CD4-positive, alpha-beta memory T cell (primary cell): ENCODE results near the gene MMP14. TPM values are rescaled to one million over a fixed set of nuclear protein-coding genes. Genes with fewer than 3 reads are reported as not detected.
A peak's percentile ranks its signal among the peaks of the same experiment; 100 is the strongest.

Source experiments
- CTCF ChIA-PET: fragments of 350-600 bp; sonication (Branson Sonifier 250); formaldehyde crosslinking; loops from one replicate; lab custom pipeline; 2021; ENCODE audit warnings: inconsistent platforms; ENCODE audit not compliant: partially characterized antibody; lab: Charles Lee
- POLR2A ChIA-PET: fragments of 350-600 bp; sonication (Branson Sonifier 250); formaldehyde crosslinking; loops from one replicate; lab custom pipeline; 2021; ENCODE audit not compliant: partially characterized antibody; lab: Charles Lee
- DNase-seq, 5 donors: peaks; one replicate each; pipeline versions ENCODE4 v3.0.0 to v3.0.0-alpha.2; 2020 to 2022; ENCODE audit warnings: mixed read lengths in 1 of 5
- H3K27ac ChIP-seq: one replicate; pipeline ENCODE4 v1.7.0; 2013; ENCODE audit warnings: low read depth, low read length
- H3K27me3 ChIP-seq: 2 replicates; pipeline ENCODE4 v1.7.0; 2013; ENCODE audit warnings: mild to moderate bottlenecking, low read length, moderate library complexity; ENCODE audit not compliant: insufficient read depth
- H3K36me3 ChIP-seq: 2 replicates; pipeline ENCODE4 v1.7.0; 2013; ENCODE audit warnings: mild to moderate bottlenecking, low read length, moderate library complexity; ENCODE audit not compliant: insufficient read depth
- H3K4me1 ChIP-seq: 2 replicates; pipeline ENCODE4 v1.7.0; 2013; ENCODE audit warnings: mild to moderate bottlenecking, low read length, moderate library complexity; ENCODE audit not compliant: insufficient read depth
- H3K4me3 ChIP-seq, 2 donors: one replicate each; pipeline ENCODE4 v1.7.0; 2013; ENCODE audit warnings: low read length in 2 of 2, mild to moderate bottlenecking in 1 of 2
- H3K9me3 ChIP-seq, 2 donors: one replicate each; pipeline ENCODE4 v1.7.0; 2013; ENCODE audit warnings: low read length in 2 of 2, control low read depth in 1 of 2; ENCODE audit not compliant: control insufficient read depth in 1 of 2
- H3K27ac Mint-ChIP-seq, 7 donors: one replicate each; pipeline ENCODE4 v1.8.0; 2020 to 2021; ENCODE audit warnings: mixed read lengths in 7 of 7, mild to moderate bottlenecking in 6 of 7, inconsistent platforms in 3 of 7, moderate library complexity in 3 of 7
- H3K27me3 Mint-ChIP-seq, 2 donors: one replicate each; pipeline ENCODE4 v1.8.0; 2020 to 2021; ENCODE audit warnings: mixed read lengths in 2 of 2
- H3K36me3 Mint-ChIP-seq, 2 donors: one replicate each; pipeline ENCODE4 v1.8.0; 2020 to 2021; ENCODE audit warnings: mixed read lengths in 2 of 2, inconsistent platforms in 1 of 2, mild to moderate bottlenecking in 1 of 2
- H3K4me1 Mint-ChIP-seq, 4 donors: one replicate each; pipeline ENCODE4 v1.8.0; 2020 to 2021; ENCODE audit warnings: mixed read lengths in 4 of 4, mild to moderate bottlenecking in 1 of 4
- H3K4me3 Mint-ChIP-seq, 8 donors: one replicate each; pipeline ENCODE4 v1.8.0; 2020 to 2021; ENCODE audit warnings: mixed read lengths in 8 of 8, mild to moderate bottlenecking in 7 of 8, moderate library complexity in 6 of 8, inconsistent platforms in 3 of 8
- H3K9me3 Mint-ChIP-seq, 8 donors: one replicate each; pipeline ENCODE4 v1.8.0; 2020 to 2021; ENCODE audit warnings: mixed read lengths in 8 of 8, mild to moderate bottlenecking in 5 of 8, inconsistent platforms in 3 of 8, moderate library complexity in 1 of 8
- intact Hi-C: fragments of 100-400 bp; cut with micrococcal nuclease; formaldehyde crosslinking; loops from one replicate; pipeline ENCODE4 v1.15.1; 2023
- polyA plus RNA-seq, 2 donors: library from polyadenylated mRNA; unstranded; fragments of 300-500 nt; fragmentation: Illumina TruSeq; gene quantifications; one replicate each; pipeline ENCODE4 v1.2.3, GENCODE V29; 2021
- total RNA-seq, 2 experiments: library from RNA; stranded (reverse); gene quantifications; one replicate each; pipeline ENCODE4 v1.2.3, GENCODE V29; 2021

Gene MMP14
- total and polyA plus RNA-seq, 4 experiments from 2014 or later = 3.0 to 3.8 TPM; not detected in 2

- Mint-ChIP-seq H3K4me1 (peaks cover 10 to 26% (median 19%) of the 10 kb centered on the region in 4 donors), H3K4me3 (peak overlapping the region in 2 of 8 donors; percentile 14 to 18), H3K36me3 (peaks cover 20 to 31% of the 10 kb centered on the region in 2 donors), H3K27me3 (peaks cover 8 to 20% of the 10 kb centered on the region in 2 donors), H3K27ac (peak overlapping the region in 4 of 7 donors; percentile 26 to 71 (median 56)), H3K9me3 (no peaks in the 10 kb centered on the region)
- no peak overlapping the region for H3K27ac ChIP-seq
- no peak for DNase-seq
- peaks cover 13% of the 10 kb centered on the region for H3K27me3 ChIP-seq
- H3K9me3 ChIP-seq = no peaks in the 10 kb centered on the region
- intact Hi-C loops = no loop called here
- H3K4me1 ChIP-seq = peaks cover 19% of the 10 kb centered on the region
- H3K4me3 ChIP-seq = no peak overlapping the region
- ChIA-PET CTCF (interaction anchor here (0.9 to 3.2 kb wide), 4 partner anchors 12 to 265 kb away, joined by 3 to 23 read pairs (median 6); no protein-coding TSS in a partner anchor), POLR2A (interaction anchor here (1.0 to 1.3 kb wide), 3 partner anchors 36 to 247 kb away, joined by 3 to 4 read pairs (median 3); partner anchors contain the start of genes DAD1 and LRP10)
- H3K36me3 ChIP-seq = peaks cover 7% of the 10 kb centered on the region
Measured at GRCh38 chr14:22835505-22835904, 880 bp upstream of the MMP14 start.

GRCh38 chr14:22837114-22837749 is 847 bp downstream of the MMP14 start:
- peak overlapping the region in 3 of 7 donors; percentile 77 to 92 (median 80) for H3K27ac Mint-ChIP-seq
- H3K9me3 Mint-ChIP-seq = no peaks in the 10 kb centered on the region
- no peaks in the 10 kb centered on the region for H3K9me3 ChIP-seq
- H3K36me3 Mint-ChIP-seq = peaks cover 12 to 26% of the 10 kb centered on the region in 2 donors
- ChIA-PET POLR2A (interaction anchor here (0.6 to 1.6 kb wide), 6 partner anchors 8 to 281 kb away, joined by 3 to 4 read pairs (median 4); no protein-coding TSS in a partner anchor), CTCF (interaction anchor here (1.4 to 3.9 kb wide), 4 partner anchors 14 to 178 kb away, joined by 3 to 21 read pairs (median 14); no protein-coding TSS in a partner anchor)
- peaks cover 8 to 25% of the 10 kb centered on the region in 2 donors for H3K27me3 Mint-ChIP-seq
- peaks cover 13% of the 10 kb centered on the region for H3K27me3 ChIP-seq
- DNase-seq = no peak
- peaks cover 1 to 15% (median 8%) of the 10 kb centered on the region in 4 donors for H3K4me1 Mint-ChIP-seq
- no peak overlapping the region for H3K27ac ChIP-seq
- H3K4me1 ChIP-seq = peaks cover 11% of the 10 kb centered on the region
- H3K4me3 Mint-ChIP-seq = peak overlapping the region; percentile 74 to 86 (median 80)
- H3K4me3 ChIP-seq = no peak overlapping the region
- intact Hi-C loops = no loop called here
- H3K36me3 ChIP-seq = peaks cover 7% of the 10 kb centered on the region

GRCh38 chr14:22837750-22838538 is 1.6 kb downstream of the MMP14 start:
- Histone ChIP-seq H3K4me3 (no peak overlapping the region), H3K27ac (no peak overlapping the region), H3K9me3 (no peaks in the 10 kb centered on the region), H3K4me1 (peaks cover 11% of the 10 kb centered on the region), H3K27me3 (peaks cover 13% of the 10 kb centered on the region), H3K36me3 (peaks cover 7% of the 10 kb centered on the region)
- intact Hi-C loops = no loop called here
- Mint-ChIP-seq H3K36me3 (peaks cover 12 to 26% of the 10 kb centered on the region in 2 donors), H3K27ac (no peak overlapping the region), H3K27me3 (peaks cover 8 to 25% of the 10 kb centered on the region in 2 donors), H3K9me3 (no peaks in the 10 kb centered on the region), H3K4me3 (peak overlapping the region in 2 of 8 donors; percentile 44 to 56), H3K4me1 (peaks cover 1 to 15% (median 8%) of the 10 kb centered on the region in 4 donors)
- ChIA-PET CTCF (interaction anchor here (0.7 to 3.9 kb wide), 6 partner anchors 13 to 179 kb away, joined by 3 to 21 read pairs (median 7); no protein-coding TSS in a partner anchor), POLR2A (interaction anchor here (0.6 to 1.6 kb wide), 5 partner anchors 9 to 281 kb away, joined by 3 to 4 read pairs (median 4); no protein-coding TSS in a partner anchor)
- no peak for DNase-seq

- Histone ChIP-seq H3K27ac (no peak overlapping the region), H3K36me3 (peaks cover 7% of the 10 kb centered on the region), H3K4me1 (peaks cover 11% of the 10 kb centered on the region), H3K27me3 (peaks cover 13% of the 10 kb centered on the region), H3K4me3 (no peak overlapping the region), H3K9me3 (no peaks in the 10 kb centered on the region)
- POLR2A ChIA-PET = interaction anchor here (0.7 kb wide), 1 partner anchor 11 kb away, joined by 3 read pairs; no protein-coding TSS in a partner anchor
- CTCF ChIA-PET = interaction anchor here (0.7 to 3.9 kb wide), 6 partner anchors 13 to 180 kb away, joined by 3 to 21 read pairs (median 7); no protein-coding TSS in a partner anchor
- Mint-ChIP-seq H3K4me3 (no peak overlapping the region), H3K36me3 (peaks cover 9 to 22% of the 10 kb centered on the region in 2 donors), H3K9me3 (no peaks in the 10 kb centered on the region), H3K27ac (peak overlapping the region in 1 of 7 donors; percentile 4), H3K27me3 (peaks cover 11 to 25% of the 10 kb centered on the region in 2 donors), H3K4me1 (peaks cover 1 to 15% (median 8%) of the 10 kb centered on the region in 4 donors)
- intact Hi-C loops = no loop called here
- no peak for DNase-seq
Measured at GRCh38 chr14:22838631-22839041, 2.3 kb downstream of the MMP14 start.

- intact Hi-C loops = no loop called here
- no peak for DNase-seq
- Mint-ChIP-seq H3K9me3 (no peaks in the 10 kb centered on the region), H3K4me1 (peaks cover 1 to 15% (median 8%) of the 10 kb centered on the region in 4 donors), H3K4me3 (no peak overlapping the region), H3K36me3 (peaks cover 8 to 16% of the 10 kb centered on the region in 2 donors), H3K27me3 (peaks cover 11 to 25% of the 10 kb centered on the region in 2 donors), H3K27ac (no peak overlapping the region)
- Histone ChIP-seq H3K36me3 (peaks cover under 1% of the 10 kb centered on the region), H3K27ac (no peak overlapping the region), H3K9me3 (no peaks in the 10 kb centered on the region), H3K4me1 (peaks cover 11% of the 10 kb centered on the region), H3K4me3 (no peak overlapping the region), H3K27me3 (peaks cover 13% of the 10 kb centered on the region)
- ChIA-PET POLR2A (interaction anchor here (0.7 kb wide), 1 partner anchor 10 kb away, joined by 3 read pairs; no protein-coding TSS in a partner anchor), CTCF (interaction anchor here (1.1 to 3.9 kb wide), 5 partner anchors 12 to 34 kb away, joined by 3 to 21 read pairs (median 9); no protein-coding TSS in a partner anchor)
Measured at GRCh38 chr14:22839159-22839779, 2.9 kb downstream of the MMP14 start.

GRCh38 chr14:22841311-22841710 is 4.9 kb downstream of the MMP14 start:
- Histone ChIP-seq H3K4me3 (no peak overlapping the region), H3K27me3 (peaks cover 13% of the 10 kb centered on the region), H3K36me3 (no peaks in the 10 kb centered on the region), H3K27ac (no peak overlapping the region), H3K4me1 (peaks cover 11% of the 10 kb centered on the region), H3K9me3 (no peaks in the 10 kb centered on the region)
- Mint-ChIP-seq H3K9me3 (no peaks in the 10 kb centered on the region), H3K4me3 (no peak overlapping the region), H3K36me3 (peaks cover 0 to 1% of the 10 kb centered on the region in 2 donors), H3K27ac (no peak overlapping the region), H3K27me3 (peaks cover 10 to 27% of the 10 kb centered on the region in 2 donors), H3K4me1 (peaks cover 1 to 13% (median 2%) of the 10 kb centered on the region in 4 donors)
- ChIA-PET CTCF (interaction anchor here (1.3 to 1.9 kb wide), 4 partner anchors 8 to 18 kb away, joined by 4 to 14 read pairs (median 6); no protein-coding TSS in a partner anchor), POLR2A (no interaction called here)
- intact Hi-C loops = no loop called here
- no peak for DNase-seq
